GM12864 (cell line): Measurements from ENCODE around the gene KCNIP1.

Experiments used
- DNase-seq: peaks from one replicate; pipeline ENCODE4 v3.0.0-alpha.2; 2011; ENCODE audit warnings: low read depth
- H3K4me3 ChIP-seq: 2 replicates; pipeline ENCODE4 v1.5.1; 2011; ENCODE audit warnings: mild to moderate bottlenecking, low read depth, low read length, control low read depth
- TF ChIP-seq, protein P1 (sequence below): IDR thresholded peaks from 2 replicates; pipeline ENCODE4 v1.5.1; 2011; ENCODE audit warnings: low read depth, mild to moderate bottlenecking, moderate library complexity, low read length, control low read depth, inconsistent platforms; ENCODE audit errors: missing control alignments

The KCNIP1 gene

DNA sequence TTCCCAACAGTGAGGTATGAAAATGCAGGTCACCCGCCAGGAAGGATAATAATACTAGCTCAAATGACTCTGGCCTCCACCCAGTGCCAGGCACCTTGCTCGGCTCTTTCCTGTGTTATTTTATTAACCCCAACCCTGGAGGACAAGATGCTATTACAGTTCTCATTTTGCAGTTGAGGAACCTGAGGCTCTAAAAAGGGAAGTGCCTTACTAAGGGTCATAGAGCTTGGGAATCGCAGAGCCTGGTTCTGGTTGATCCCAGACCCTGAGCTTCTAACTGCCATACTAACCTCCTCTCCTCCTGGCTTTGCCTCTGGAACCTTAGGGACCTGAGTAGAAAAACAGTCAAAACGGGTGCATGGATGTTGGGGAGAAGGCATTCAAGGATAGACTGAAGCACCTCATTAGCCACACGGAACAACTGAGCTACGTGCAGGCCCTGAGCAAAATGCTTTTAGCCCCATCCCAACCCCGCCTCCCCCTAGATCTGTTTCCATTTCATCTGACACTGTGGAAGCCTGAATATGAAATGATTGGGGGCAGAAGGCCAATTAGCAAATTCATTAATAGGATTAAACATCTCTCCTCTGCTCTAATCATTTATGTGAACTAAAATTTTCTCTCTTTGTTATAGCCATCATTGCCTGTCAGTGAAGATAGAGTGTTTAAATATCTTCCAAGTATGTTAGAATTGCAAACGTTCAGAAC lies 7.9 kb downstream of the KCNIP1 start:
- no peak overlapping the region for H3K4me3 ChIP-seq
- DNase-seq = no peak
- TF ChIP-seq, protein P1, sequence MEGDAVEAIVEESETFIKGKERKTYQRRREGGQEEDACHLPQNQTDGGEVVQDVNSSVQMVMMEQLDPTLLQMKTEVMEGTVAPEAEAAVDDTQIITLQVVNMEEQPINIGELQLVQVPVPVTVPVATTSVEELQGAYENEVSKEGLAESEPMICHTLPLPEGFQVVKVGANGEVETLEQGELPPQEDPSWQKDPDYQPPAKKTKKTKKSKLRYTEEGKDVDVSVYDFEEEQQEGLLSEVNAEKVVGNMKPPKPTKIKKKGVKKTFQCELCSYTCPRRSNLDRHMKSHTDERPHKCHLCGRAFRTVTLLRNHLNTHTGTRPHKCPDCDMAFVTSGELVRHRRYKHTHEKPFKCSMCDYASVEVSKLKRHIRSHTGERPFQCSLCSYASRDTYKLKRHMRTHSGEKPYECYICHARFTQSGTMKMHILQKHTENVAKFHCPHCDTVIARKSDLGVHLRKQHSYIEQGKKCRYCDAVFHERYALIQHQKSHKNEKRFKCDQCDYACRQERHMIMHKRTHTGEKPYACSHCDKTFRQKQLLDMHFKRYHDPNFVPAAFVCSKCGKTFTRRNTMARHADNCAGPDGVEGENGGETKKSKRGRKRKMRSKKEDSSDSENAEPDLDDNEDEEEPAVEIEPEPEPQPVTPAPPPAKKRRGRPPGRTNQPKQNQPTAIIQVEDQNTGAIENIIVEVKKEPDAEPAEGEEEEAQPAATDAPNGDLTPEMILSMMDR = no peak

DNA sequence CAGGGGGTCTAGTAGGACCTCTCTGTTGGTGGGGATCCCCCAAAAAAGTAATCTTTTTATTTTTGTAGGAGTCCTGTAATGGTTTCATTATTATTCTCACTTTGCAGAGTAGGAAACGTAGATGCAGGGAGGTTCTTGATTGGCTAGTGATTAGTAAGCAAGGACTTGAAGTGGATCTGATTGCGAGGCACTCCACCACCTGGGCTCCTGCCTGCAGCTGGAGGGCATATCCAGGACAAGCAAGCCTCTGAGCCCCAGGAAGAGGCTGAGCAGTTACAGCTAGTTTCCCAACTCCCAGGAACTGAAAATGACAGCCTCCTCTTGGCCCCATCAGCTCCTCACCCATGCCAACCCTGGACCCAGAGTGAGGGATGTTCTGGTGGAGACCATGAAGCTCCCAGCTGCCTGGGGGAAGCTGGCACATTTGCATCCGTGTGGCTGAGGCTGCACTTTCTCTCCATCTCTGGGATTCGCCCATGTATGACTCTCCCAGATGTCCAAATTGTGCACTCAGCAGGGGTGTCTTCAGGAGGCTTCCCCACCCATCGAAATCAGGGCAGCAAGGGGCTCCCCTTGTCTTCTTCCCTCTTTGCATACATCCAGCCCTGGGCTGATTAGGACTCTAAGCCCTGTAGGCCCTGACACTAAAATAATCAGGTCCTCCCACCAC lies 10.2 kb downstream of the KCNIP1 start:
- no peak overlapping the region for H3K4me3 ChIP-seq
- DNase-seq = no peak
- TF ChIP-seq, protein P1 = no peak

DNA sequence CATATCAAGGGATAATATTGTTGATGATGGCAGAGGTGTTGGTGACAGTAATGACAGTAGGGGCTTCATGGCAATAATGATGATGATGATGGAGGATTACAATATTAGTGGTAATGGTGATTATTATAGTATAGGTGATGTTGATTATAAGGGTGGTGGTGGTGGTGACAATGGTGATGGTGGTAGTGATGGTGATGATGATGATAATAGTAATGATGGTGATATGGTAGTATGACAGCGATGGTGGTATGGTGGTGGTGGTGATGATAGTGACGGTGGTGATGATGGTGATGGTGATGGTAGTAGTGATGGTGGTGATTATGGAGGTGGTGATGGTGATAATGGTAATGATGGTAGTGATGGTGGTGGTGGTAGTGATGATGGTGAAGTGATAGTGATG lies 13.6 kb downstream of the KCNIP1 start:
- no peak overlapping the region for H3K4me3 ChIP-seq
- TF ChIP-seq, protein P1 = no peak
- DNase-seq = no peak

DNA sequence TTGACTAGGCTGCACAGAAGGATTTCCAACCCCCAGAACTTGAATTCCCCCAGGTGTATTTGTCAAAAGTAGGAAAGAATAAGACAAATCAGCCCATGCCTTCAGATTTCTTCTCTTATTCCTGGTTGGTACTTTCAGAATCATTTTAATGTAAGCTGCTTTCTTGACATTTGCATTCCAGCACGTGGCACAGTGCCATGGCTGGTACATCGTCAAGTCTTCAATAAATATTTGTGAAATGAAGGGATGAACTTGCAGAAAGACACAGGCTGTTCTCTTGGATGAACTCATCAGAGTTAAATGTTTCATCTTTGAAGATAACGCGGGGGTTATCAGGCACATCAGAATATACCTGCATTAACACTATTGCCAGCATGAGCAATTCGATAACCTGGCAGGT lies 14.5 kb downstream of the KCNIP1 start:
- TF ChIP-seq, protein P1 = no peak
- no peak overlapping the region for H3K4me3 ChIP-seq
- DNase-seq = no peak

DNA sequence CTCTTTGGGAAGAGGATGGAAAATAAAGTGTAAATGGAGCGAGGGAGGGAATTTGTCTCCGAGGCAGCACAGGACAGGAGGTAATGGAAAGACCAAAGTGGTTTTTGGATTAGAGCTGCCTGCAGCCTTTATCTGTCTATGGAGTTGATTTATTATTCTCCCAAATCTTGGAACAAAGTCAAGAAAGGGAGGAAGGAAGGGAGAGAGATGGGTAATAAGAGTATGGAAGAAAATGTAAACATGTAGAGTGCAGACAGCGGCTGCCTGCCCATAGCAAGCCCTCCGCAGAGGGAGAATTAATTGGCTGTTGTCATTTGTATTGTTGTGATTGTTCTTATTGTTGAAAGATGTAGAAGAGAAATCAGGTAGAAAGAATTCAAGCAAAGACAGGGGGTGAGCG lies 15.7 kb downstream of the KCNIP1 start:
- DNase-seq = no peak
- TF ChIP-seq, protein P1 = no peak
- H3K4me3 ChIP-seq = no peak overlapping the region

DNA sequence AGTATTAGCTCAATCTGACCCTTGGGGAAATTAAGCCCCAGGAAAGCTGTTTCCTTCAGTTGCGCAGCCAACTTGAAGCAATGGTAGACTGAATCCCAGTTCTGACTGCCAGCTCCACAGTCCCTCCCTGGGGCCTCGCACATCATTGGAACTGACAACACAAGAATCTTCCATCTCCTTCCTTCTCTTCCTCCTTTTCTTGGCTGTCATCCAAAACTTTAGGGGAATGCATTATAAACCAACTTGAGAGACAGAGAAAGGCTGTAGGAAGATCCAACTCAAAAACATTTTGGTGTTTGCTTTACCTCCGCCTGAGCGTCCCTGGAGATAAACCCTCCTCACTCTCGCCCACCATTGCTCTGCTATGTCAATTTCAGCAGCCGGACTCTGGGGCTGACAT lies 16.6 kb downstream of the KCNIP1 start:
- DNase-seq = no peak
- TF ChIP-seq, protein P1 = no peak
- H3K4me3 ChIP-seq = no peak overlapping the region
